T-helper 2 cell treated with Interferon-gamma antibody and Interleukin-4, amounts not matched to agents 5 μg/mL and 100 μg/mL, for 36 hours (primary cell): ENCODE data around the gene OR2J2.
"Not testable (repeated sequence)": the region's sequence is repeated elsewhere in the genome, so short reads cannot be mapped to it uniquely, and the experiment has no call there.

ENCODE experiments used
- DNase-seq: peaks from one replicate; pipeline ENCODE4 v3.0.0; 2021; ENCODE audit warnings: low spot score
- H3K27ac Mint-ChIP-seq: one replicate; pipeline ENCODE4 v1.8.0; 2021; ENCODE audit warnings: mild to moderate bottlenecking, mixed read lengths
- H3K27me3 Mint-ChIP-seq: one replicate; pipeline ENCODE4 v1.8.0; 2021; ENCODE audit warnings: low read depth, mixed read lengths
- H3K36me3 Mint-ChIP-seq: one replicate; pipeline ENCODE4 v1.8.0; 2021; ENCODE audit warnings: low read depth, mixed read lengths
- H3K4me1 Mint-ChIP-seq: one replicate; pipeline ENCODE4 v1.8.0; 2021; ENCODE audit warnings: low read depth, mixed read lengths
- H3K4me3 Mint-ChIP-seq: one replicate; pipeline ENCODE4 v1.8.0; 2022; ENCODE audit warnings: mild to moderate bottlenecking, moderate library complexity, mixed read lengths
- H3K9me3 Mint-ChIP-seq: one replicate; pipeline ENCODE4 v1.8.0; 2021; ENCODE audit warnings: mixed read lengths

OR2J2 gene

GRCh38 chr6:29183594-29183993 is 12.9 kb downstream of the OR2J2 start:
- H3K27ac Mint-ChIP-seq: no peak overlapping the region
- DNase-seq: no peak
- no peaks in the 10 kb centered on the region for H3K27me3 Mint-ChIP-seq
- H3K36me3 Mint-ChIP-seq: no peaks in the 10 kb centered on the region
- no peaks in the 10 kb centered on the region for H3K4me1 Mint-ChIP-seq
- H3K4me3 Mint-ChIP-seq: no peak overlapping the region
- H3K9me3 Mint-ChIP-seq: no peaks in the 10 kb centered on the region

GRCh38 chr6:29188659-29189058 is 18.0 kb downstream of the OR2J2 start:
- H3K27me3 Mint-ChIP-seq, H3K36me3 Mint-ChIP-seq, H3K27ac Mint-ChIP-seq, H3K9me3 Mint-ChIP-seq, H3K4me3 Mint-ChIP-seq, DNase-seq, H3K4me1 Mint-ChIP-seq: not testable (repeated sequence)

DNA sequence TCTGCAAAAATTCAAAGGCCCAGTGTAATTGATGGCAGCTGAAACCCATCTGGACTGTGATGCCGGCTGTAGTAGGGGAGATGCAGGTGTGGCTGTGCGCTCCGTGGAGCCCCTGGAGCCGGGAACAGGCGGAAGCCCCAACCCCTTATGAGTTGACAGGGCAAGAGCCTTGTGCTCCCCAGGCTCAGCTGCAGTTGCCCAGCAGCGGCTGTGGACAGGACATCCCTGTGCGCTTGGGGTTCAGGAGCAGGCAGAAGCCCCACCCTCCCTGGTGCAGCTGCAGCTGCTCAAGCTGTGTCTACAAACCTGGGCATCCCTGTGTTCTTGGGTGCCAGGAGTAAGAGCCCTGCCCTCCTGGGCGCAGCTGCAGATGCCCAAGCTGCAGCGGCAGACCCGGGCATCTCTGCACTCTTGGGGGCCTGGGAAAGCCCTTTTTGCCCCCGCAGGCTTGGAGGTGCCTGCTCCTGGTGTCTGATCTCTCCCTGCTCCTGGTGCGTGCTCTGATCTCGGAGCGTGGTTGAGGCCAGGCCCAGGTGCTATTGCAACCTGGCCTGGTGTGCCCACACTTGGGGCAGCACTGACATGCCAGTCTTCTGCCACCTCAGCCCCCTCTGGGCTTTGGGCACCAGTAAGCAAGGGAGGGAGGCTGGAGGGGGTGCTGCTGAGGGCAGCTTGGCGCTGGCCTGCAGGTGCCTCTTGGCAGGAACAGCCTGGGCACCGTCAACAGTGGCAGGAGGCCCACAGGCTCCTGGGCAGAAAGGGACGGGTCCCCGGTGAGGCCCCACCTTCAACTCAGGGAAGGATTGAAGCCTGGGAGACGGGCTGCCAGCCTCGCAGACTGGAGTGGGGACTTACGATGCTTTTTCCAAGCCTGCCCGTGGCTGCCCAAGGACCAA is 30.3 kb downstream of the OR2J2 start:
- H3K36me3 Mint-ChIP-seq: no peaks in the 10 kb centered on the region
- no peak overlapping the region for H3K27ac Mint-ChIP-seq
- H3K4me1 Mint-ChIP-seq: no peaks in the 10 kb centered on the region
- no peak overlapping the region for H3K4me3 Mint-ChIP-seq
- H3K27me3 Mint-ChIP-seq: no peaks in the 10 kb centered on the region
- no peaks in the 10 kb centered on the region for H3K9me3 Mint-ChIP-seq
- no peak for DNase-seq

GRCh38 chr6:29201966-29202365 is 31.3 kb downstream of the OR2J2 start:
- Mint-ChIP-seq H3K9me3 (no peaks in the 10 kb centered on the region), H3K27me3 (no peaks in the 10 kb centered on the region), H3K27ac (no peak overlapping the region), H3K4me3 (no peak overlapping the region), H3K36me3 (no peaks in the 10 kb centered on the region), H3K4me1 (no peaks in the 10 kb centered on the region)
- no peak for DNase-seq

- Mint-ChIP-seq H3K9me3 (no peaks in the 10 kb centered on the region), H3K4me3 (no peak overlapping the region), H3K27me3 (peaks cover 7% of the 10 kb centered on the region), H3K4me1 (no peaks in the 10 kb centered on the region), H3K36me3 (no peaks in the 10 kb centered on the region), H3K27ac (no peak overlapping the region)
- DNase-seq: no peak
These were observed 40.8 kb downstream of the OR2J2 start for GRCh38 chr6:29211488-29211887.

- H3K27me3 Mint-ChIP-seq: peaks cover 7% of the 10 kb centered on the region
- no peaks in the 10 kb centered on the region for H3K4me1 Mint-ChIP-seq
These were observed 45.8 kb downstream of the OR2J2 start for GRCh38 chr6:29216528-29216927.

DNA sequence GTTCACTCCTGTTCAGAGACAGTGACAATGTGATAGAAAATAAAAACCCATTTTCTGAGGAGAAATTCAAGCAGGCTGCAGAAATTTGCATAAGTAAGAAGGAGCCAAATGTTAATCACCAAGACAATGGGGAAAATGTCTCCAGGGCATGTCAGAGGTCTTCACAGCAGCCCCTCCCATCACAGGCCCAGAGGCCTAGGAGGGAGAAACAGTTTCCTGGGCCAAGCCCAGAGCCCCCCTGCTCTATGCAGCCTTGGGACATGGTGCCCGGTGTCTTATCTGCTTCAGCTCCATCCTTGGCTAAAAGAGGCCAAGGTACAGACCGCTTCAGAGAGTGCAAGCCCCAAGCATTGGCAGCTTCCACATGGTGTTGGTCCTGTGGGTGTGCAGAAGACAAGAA is 46.5 kb downstream of the OR2J2 start:
- H3K4me1 Mint-ChIP-seq, H3K4me3 Mint-ChIP-seq, H3K27ac Mint-ChIP-seq, H3K36me3 Mint-ChIP-seq, H3K9me3 Mint-ChIP-seq, H3K27me3 Mint-ChIP-seq, DNase-seq: not testable (repeated sequence)

More at GRCh38 chr6:29216528-29216927, 45.8 kb downstream of the OR2J2 start:
- H3K36me3 Mint-ChIP-seq: no peaks in the 10 kb centered on the region
- no peaks in the 10 kb centered on the region for H3K9me3 Mint-ChIP-seq
- no peak overlapping the region for H3K27ac Mint-ChIP-seq
- DNase-seq: no peak
- H3K4me3 Mint-ChIP-seq: no peak overlapping the region

DNA sequence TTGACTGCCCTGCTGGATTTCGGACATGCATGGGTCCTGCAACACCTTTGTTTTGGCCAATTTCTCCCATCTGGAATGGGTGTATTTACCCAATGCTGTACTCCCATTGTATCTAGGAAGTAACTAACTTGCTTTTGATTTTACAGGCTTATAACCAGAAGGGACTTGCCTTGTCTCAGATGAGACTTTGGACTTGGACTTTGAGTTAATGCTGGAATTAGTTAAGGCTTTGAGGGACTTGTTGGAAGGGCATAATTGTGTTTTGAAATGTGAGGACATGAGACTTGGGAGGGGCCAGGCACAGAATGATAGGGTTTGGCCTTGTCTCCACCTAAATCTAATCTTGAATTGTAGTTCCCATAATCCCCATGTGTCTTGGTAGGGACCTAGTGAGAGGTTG is 47.3 kb downstream of the OR2J2 start:
- H3K27me3 Mint-ChIP-seq, H3K4me3 Mint-ChIP-seq, DNase-seq, H3K9me3 Mint-ChIP-seq, H3K27ac Mint-ChIP-seq, H3K36me3 Mint-ChIP-seq, H3K4me1 Mint-ChIP-seq: not testable (repeated sequence)
